Measurements from ENCODE around the gene VAV3. TPM values are rescaled to one million over a fixed set of nuclear protein-coding genes. Genes with fewer than 3 reads are reported as not detected.

Gene VAV3
- total and polyA plus RNA-seq, 2 of the 13 experiments (the other 11 are each of a cell fraction or from before 2014, with no cell fraction given): 15.9 to 29.8 TPM

DNA sequence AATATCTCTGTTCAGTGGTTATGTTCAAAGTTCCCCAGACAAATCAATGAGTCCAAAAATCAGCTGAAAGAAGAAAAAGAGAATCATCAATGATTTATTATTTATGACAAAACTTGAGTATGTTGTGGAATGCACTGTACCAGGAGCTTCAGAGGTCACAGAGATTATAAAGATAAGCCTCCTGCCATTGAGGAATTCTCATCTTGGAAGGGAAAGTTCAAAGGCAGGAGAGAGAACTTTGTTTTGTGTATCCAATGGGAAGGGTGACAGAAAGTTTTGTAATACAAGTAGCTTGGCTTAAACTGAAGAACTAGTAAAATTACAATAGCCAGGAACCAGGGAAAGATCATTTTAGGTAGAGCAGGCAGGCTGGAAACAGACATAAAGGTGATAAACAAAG, 367.7 kb downstream of the VAV3 start (continued):
- TF ChIP-seq, protein P1, sequence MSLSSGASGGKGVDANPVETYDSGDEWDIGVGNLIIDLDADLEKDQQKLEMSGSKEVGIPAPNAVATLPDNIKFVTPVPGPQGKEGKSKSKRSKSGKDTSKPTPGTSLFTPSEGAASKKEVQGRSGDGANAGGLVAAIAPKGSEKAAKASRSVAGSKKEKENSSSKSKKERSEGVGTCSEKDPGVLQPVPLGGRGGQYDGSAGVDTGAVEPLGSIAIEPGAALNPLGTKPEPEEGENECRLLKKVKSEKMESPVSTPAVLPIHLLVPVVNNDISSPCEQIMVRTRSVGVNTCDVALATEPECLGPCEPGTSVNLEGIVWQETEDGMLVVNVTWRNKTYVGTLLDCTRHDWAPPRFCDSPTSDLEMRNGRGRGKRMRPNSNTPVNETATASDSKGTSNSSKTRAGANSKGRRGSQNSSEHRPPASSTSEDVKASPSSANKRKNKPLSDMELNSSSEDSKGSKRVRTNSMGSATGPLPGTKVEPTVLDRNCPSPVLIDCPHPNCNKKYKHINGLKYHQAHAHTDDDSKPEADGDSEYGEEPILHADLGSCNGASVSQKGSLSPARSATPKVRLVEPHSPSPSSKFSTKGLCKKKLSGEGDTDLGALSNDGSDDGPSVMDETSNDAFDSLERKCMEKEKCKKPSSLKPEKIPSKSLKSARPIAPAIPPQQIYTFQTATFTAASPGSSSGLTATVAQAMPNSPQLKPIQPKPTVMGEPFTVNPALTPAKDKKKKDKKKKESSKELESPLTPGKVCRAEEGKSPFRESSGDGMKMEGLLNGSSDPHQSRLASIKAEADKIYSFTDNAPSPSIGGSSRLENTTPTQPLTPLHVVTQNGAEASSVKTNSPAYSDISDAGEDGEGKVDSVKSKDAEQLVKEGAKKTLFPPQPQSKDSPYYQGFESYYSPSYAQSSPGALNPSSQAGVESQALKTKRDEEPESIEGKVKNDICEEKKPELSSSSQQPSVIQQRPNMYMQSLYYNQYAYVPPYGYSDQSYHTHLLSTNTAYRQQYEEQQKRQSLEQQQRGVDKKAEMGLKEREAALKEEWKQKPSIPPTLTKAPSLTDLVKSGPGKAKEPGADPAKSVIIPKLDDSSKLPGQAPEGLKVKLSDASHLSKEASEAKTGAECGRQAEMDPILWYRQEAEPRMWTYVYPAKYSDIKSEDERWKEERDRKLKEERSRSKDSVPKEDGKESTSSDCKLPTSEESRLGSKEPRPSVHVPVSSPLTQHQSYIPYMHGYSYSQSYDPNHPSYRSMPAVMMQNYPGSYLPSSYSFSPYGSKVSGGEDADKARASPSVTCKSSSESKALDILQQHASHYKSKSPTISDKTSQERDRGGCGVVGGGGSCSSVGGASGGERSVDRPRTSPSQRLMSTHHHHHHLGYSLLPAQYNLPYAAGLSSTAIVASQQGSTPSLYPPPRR (CRISPR knock-in tag; IDR thresholded peaks at IDR 0.05; ENCODE audit: borderline replicate concordance): 0 out of 2 replicates have a peak, but pooled peaks have one; percentile 65
- TF ChIP-seq, protein P2, sequence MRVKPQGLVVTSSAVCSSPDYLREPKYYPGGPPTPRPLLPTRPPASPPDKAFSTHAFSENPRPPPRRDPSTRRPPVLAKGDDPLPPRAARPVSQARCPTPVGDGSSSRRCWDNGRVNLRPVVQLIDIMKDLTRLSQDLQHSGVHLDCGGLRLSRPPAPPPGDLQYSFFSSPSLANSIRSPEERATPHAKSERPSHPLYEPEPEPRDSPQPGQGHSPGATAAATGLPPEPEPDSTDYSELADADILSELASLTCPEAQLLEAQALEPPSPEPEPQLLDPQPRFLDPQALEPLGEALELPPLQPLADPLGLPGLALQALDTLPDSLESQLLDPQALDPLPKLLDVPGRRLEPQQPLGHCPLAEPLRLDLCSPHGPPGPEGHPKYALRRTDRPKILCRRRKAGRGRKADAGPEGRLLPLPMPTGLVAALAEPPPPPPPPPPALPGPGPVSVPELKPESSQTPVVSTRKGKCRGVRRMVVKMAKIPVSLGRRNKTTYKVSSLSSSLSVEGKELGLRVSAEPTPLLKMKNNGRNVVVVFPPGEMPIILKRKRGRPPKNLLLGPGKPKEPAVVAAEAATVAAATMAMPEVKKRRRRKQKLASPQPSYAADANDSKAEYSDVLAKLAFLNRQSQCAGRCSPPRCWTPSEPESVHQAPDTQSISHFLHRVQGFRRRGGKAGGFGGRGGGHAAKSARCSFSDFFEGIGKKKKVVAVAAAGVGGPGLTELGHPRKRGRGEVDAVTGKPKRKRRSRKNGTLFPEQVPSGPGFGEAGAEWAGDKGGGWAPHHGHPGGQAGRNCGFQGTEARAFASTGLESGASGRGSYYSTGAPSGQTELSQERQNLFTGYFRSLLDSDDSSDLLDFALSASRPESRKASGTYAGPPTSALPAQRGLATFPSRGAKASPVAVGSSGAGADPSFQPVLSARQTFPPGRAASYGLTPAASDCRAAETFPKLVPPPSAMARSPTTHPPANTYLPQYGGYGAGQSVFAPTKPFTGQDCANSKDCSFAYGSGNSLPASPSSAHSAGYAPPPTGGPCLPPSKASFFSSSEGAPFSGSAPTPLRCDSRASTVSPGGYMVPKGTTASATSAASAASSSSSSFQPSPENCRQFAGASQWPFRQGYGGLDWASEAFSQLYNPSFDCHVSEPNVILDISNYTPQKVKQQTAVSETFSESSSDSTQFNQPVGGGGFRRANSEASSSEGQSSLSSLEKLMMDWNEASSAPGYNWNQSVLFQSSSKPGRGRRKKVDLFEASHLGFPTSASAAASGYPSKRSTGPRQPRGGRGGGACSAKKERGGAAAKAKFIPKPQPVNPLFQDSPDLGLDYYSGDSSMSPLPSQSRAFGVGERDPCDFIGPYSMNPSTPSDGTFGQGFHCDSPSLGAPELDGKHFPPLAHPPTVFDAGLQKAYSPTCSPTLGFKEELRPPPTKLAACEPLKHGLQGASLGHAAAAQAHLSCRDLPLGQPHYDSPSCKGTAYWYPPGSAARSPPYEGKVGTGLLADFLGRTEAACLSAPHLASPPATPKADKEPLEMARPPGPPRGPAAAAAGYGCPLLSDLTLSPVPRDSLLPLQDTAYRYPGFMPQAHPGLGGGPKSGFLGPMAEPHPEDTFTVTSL (CRISPR knock-in tag; IDR thresholded peaks at IDR 0.05; ENCODE audit: borderline replicate concordance): peak; percentile 72; the same call in 1 of the 2 replicates
- TF ChIP-seq TOE1 (CRISPR knock-in tag; IDR thresholded peaks at IDR 0.05) (no peak), ZNF713 (CRISPR knock-in tag; IDR thresholded peaks at IDR 0.05) (no peak), ZNF253 (CRISPR knock-in tag; IDR thresholded peaks at IDR 0.05; ENCODE audit: borderline replicate concordance) (no peak), KAT7 (CRISPR knock-in tag; IDR thresholded peaks at IDR 0.05; ENCODE audit: borderline replicate concordance) (no peak), KLF13 (CRISPR knock-in tag; IDR thresholded peaks at IDR 0.05) (no peak), SOX13 (IDR thresholded peaks at IDR 0.05) (peak; percentile 54; the same call in 1 of the 2 replicates), SOX13 (CRISPR knock-in tag; conservative IDR thresholded peaks at IDR 0.05 in 1 of 2, IDR thresholded peaks at IDR 0.05 in 1 of 2) (peak in 1 of 2 experiments; percentile 95; a peak in 2 of 4 replicates), CHD4 (IDR thresholded peaks at IDR 0.05; ENCODE audit: borderline replicate concordance, low read length) (no peak)
- TF ChIP-seq, protein P3, sequence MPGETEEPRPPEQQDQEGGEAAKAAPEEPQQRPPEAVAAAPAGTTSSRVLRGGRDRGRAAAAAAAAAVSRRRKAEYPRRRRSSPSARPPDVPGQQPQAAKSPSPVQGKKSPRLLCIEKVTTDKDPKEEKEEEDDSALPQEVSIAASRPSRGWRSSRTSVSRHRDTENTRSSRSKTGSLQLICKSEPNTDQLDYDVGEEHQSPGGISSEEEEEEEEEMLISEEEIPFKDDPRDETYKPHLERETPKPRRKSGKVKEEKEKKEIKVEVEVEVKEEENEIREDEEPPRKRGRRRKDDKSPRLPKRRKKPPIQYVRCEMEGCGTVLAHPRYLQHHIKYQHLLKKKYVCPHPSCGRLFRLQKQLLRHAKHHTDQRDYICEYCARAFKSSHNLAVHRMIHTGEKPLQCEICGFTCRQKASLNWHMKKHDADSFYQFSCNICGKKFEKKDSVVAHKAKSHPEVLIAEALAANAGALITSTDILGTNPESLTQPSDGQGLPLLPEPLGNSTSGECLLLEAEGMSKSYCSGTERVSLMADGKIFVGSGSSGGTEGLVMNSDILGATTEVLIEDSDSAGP (CRISPR knock-in tag; IDR thresholded peaks at IDR 0.05; ENCODE audit: borderline replicate concordance): no peak
- TF ChIP-seq, protein P4, sequence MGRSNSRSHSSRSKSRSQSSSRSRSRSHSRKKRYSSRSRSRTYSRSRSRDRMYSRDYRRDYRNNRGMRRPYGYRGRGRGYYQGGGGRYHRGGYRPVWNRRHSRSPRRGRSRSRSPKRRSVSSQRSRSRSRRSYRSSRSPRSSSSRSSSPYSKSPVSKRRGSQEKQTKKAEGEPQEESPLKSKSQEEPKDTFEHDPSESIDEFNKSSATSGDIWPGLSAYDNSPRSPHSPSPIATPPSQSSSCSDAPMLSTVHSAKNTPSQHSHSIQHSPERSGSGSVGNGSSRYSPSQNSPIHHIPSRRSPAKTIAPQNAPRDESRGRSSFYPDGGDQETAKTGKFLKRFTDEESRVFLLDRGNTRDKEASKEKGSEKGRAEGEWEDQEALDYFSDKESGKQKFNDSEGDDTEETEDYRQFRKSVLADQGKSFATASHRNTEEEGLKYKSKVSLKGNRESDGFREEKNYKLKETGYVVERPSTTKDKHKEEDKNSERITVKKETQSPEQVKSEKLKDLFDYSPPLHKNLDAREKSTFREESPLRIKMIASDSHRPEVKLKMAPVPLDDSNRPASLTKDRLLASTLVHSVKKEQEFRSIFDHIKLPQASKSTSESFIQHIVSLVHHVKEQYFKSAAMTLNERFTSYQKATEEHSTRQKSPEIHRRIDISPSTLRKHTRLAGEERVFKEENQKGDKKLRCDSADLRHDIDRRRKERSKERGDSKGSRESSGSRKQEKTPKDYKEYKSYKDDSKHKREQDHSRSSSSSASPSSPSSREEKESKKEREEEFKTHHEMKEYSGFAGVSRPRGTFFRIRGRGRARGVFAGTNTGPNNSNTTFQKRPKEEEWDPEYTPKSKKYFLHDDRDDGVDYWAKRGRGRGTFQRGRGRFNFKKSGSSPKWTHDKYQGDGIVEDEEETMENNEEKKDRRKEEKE (IDR thresholded peaks at IDR 0.05): no peak
- TF ChIP-seq, protein P5, sequence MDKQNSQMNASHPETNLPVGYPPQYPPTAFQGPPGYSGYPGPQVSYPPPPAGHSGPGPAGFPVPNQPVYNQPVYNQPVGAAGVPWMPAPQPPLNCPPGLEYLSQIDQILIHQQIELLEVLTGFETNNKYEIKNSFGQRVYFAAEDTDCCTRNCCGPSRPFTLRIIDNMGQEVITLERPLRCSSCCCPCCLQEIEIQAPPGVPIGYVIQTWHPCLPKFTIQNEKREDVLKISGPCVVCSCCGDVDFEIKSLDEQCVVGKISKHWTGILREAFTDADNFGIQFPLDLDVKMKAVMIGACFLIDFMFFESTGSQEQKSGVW (CRISPR knock-in tag; IDR thresholded peaks at IDR 0.05; ENCODE audit: borderline replicate concordance): no peak
